Smooth muscle cell of the umbilical artery (primary cell): ENCODE results near the gene ZNF845. TPM values are rescaled to one million over a fixed set of nuclear protein-coding genes. Genes with fewer than 3 reads are reported as not detected.

ENCODE experiments used
- total RNA-seq: library from RNA; depleted of rRNA; stranded (reverse); fragments of >200 nt; gene quantifications from 2 replicates; pipeline ENCODE4 v1.2.3, GENCODE V29; 2014

ZNF845 gene
- 8.3 and 9.8 TPM in 2 replicates for total RNA-seq

DNA sequence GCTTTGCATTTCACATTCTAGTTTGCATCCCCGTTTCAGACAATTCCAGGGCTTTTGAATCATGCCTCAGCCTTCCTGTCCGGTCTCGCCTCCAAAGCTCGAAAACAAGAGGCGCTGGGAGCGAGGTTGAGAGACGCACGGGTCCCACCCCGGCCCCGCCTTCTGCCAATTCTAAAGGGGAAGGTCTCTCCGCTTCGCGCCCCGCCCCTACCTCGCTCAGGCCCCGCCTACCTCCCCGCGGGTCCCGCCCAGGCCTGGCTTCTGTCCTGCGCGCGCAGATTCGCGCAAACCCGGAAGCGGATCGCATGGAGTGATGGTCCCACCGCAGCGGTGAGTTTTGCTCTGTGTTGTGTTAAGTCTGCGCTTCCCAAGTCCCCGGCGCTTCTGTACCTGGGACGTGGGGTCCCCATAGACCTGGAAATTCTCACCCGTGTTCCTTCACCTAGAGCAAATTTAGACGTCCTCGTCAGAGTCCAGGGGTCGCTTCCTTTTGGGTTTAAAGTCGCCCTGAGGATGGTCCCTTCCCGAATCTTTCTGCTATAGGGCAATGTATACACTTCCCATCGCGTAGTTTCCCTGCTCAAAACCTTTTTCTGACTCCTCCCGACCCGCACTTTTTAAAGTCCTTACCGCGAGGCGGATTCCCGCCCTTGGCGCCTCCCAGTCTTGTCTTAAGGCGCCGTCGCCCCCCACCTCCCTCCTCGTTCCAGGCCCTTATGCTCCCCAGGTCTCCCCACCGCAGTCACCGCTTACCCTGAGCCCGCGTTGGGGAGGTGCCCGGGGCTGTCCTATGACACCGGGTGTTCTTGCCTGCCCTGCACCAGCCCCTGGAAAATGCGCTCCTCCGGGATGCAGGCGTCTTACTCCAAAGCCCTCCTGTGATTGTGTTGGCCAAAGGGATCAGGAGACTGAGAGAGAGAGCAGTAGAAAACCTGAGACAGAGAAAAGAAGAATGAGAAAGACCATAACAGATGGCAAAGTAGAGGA lies at the start of gene ZNF845:
Gene ZNF845, plus strand, starts transcription at position 287 of the 987 bp plus-strand sequence. CDS start 7,559 bp downstream, outside the sequence.

DNA sequence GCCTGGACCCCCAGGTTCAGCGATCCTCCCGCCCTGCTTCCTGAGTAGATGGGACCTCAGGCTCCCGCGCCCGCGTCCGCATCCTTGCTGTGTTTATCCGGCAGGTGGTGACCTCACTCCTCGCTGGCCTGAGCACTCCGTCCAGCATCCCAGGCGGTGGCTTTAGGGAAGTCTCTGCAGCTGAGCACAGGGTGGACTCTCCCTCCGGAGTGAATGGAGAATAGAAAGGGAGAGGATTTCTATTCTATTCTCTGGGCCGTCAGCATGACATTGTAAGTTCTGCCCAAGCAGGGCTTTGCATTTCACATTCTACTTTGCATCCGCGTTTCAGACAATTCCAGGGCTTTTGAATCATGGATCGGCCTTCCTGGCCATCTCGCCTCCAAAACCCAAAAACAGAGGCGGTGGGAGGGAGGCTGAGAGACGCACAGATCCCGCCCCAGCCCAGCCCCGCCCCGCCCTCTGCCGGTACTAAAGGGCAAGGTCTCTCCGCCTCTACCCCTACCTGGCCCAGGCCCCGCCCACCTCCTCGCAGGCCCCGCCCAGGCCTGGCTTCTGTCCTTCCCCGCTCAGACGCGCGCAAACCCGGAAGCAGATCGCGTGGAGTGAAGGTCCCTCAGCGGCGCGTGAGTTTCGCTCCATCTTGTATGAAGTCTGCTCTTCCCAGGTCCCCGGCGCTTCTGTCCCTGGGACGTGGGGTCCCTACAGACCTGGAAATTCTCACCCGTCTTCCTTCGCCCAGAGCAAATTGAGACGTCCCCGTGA lies 31.8 kb downstream of the ZNF845 start, which contains the start of gene ZNF525:
Gene ZNF525, plus strand, starts transcription at position 572 of the 765 bp plus-strand sequence. CDS start 6,577 bp downstream, outside the sequence.

DNA sequence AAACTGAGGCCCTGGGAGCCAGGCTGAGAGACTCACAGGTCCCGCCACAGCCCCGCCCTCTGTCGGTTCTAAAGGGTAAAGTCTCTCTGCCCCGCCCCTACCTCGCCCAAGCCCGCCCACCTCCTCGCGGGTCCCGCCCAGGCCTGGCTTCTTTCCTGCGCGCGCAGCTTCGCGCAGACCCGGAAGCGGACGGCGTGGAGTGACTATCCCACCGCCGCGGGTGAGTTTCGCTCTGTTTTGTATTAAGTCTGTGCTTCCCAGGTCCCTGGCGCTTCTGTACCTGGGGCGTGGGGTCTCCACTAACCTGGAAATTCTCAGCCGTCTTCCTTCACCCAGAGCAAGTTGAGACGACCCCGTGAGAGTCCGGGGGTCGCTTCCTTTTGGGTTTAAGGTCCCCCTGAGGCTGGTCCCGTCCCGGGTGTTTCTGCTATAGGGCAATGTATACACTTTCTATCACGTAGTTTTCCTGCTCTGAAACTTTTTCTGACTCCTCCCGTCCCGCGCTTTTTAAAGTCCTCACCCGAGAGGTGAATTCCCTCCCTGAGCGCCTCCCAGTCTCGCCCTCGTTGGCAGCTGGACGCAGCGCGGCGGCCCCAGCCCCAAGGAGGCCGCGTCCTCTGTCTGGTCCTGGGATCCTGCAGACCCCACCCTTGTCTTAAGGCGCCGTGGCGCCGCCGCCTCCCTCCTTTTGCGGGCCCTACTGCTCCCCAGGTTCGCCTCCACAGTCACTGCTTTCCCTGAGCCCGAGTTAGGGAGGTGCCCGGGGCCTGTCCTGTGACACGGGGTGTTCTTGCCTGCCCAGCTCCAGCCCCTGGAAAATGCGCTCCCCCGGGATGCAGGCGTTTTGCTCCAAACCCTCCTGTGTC lies 61.7 kb downstream of the ZNF845 start, which contains the start of gene ZNF765:
Gene ZNF765, plus strand, starts transcription at position 176 of the 866 bp plus-strand sequence. CDS start 2,867 bp downstream, outside the sequence.

Other genes starting within 250 kb of the ZNF845 start
- 34.1 and 45.0 TPM in 2 replicates for gene ZNF160, start 230.3 kb upstream of the ZNF845 start, total RNA-seq
- gene ZNF415, start 200.8 kb upstream of the ZNF845 start, total RNA-seq = 8.3 and 9.9 TPM in 2 replicates
- 6.8 and 9.3 TPM in 2 replicates for gene ZNF347, start 174.7 kb upstream of the ZNF845 start, total RNA-seq
- 3.3 and 5.4 TPM in 2 replicates for gene ZNF665, start 140.4 kb upstream of the ZNF845 start, total RNA-seq
- gene ZNF677, start 78.9 kb upstream of the ZNF845 start, total RNA-seq = 14.0 and 18.7 TPM in 2 replicates
- gene VN1R2, start 75.5 kb upstream of the ZNF845 start, total RNA-seq = not detected in 2 replicates
- not detected in 2 replicates for gene VN1R4, start 66.0 kb upstream of the ZNF845 start, total RNA-seq
- 8.5 and 9.2 TPM in 2 replicates for gene ZNF525, start 32.0 kb downstream of the ZNF845 start, total RNA-seq
- 15.4 and 18.1 TPM in 2 replicates for gene ZNF765, start 61.4 kb downstream of the ZNF845 start, total RNA-seq
- gene ZNF761, start 98.2 kb downstream of the ZNF845 start, total RNA-seq = 16.3 and 23.3 TPM in 2 replicates
- 4.2 and 4.5 TPM in 2 replicates for gene ZNF813, start 134.0 kb downstream of the ZNF845 start, total RNA-seq
- gene ZNF331, start 204.4 kb downstream of the ZNF845 start, total RNA-seq = 8.4 and 14.0 TPM in 2 replicates